Measurements from ENCODE around the gene PRKRA. TPM values are rescaled to one million over a fixed set of nuclear protein-coding genes. Genes with fewer than 3 reads are reported as not detected.

The PRKRA gene
- total and polyA plus RNA-seq, 2 of the 13 experiments (the other 11 are each of a cell fraction or from before 2014, with no cell fraction given) = 53.1 to 74.7 TPM

GRCh38 chr2:178477443-178478129, 26.6 kb upstream of the PRKRA start:
- peak overlapping the region; percentile 86 for H3K9ac ChIP-seq (ENCODE audit: insufficient read depth, low read depth, low read length)
- no peaks in the 10 kb centered on the region; a peak in 1 of 5 replicates for H3K27me3 ChIP-seq (ENCODE audit: control insufficient read depth in 1 of 2, insufficient read depth in 2 of 2, low read length in 2 of 2)
- peak overlapping the region; percentile 89 for H3K27ac ChIP-seq (ENCODE audit: extremely low read length, insufficient read depth, low read length)
- no peaks in the 10 kb centered on the region for H3K36me3 ChIP-seq (replicated peaks in 1 of 2; ENCODE audit: control insufficient read depth in 1 of 2, insufficient read depth in 2 of 2, low read length in 2 of 2)
- intact Hi-C loops (cut with micrococcal nuclease; ENCODE audit: unreplicated experiment) = loop anchor here (1.0 kb wide), 2 partner anchors 8 to 26 kb away; partner anchors contain the start of genes PJVK and PRKRA
- ATAC-seq (no peak), FAIRE-seq (no peak), DNase-seq (ENCODE audit: low spot score) (no peak)
- H3K4me2 ChIP-seq (ENCODE audit: low read depth, low read length) = peak overlapping the region; percentile 91
- H3K79me2 ChIP-seq (ENCODE audit: insufficient read depth, low read length) = peaks cover 40% of the 10 kb centered on the region
- H3K9me3 ChIP-seq (ENCODE audit: low read length) = no peaks in the 10 kb centered on the region
- BruUV-seq (replicated peaks) = no TSS peak
- WGBS (ENCODE audit: low lambda C conversion rate) = under 1% methylated on average over 3 of the region's 3 CpGs
- peak overlapping the region; percentile 80 to 91 (median 82) for H3K4me3 ChIP-seq (replicated peaks in 1 of 3; ENCODE audit: insufficient read depth in 1 of 3, low read depth in 2 of 3, low read length in 3 of 3)
- H4K20me1 ChIP-seq (ENCODE audit: insufficient read depth, low read length) = peaks cover 9% of the 10 kb centered on the region; the same call in 1 of the 2 replicates
- H2AFZ ChIP-seq (ENCODE audit: low read length) = peak overlapping the region; percentile 81
- in situ Hi-C loops (cut with HindIII; ENCODE audit: extremely low pct_ligation_motif_present, low pct_unique_long_range_greater_than_20kb) = no loop called here
- TF ChIP-seq ZNF446 (CRISPR knock-in tag; IDR thresholded peaks at IDR 0.05) = no peak
- 0 out of 2 replicates have a peak, but pooled peaks have one; percentile 51 for TF ChIP-seq MBD4 (IDR thresholded peaks at IDR 0.05; ENCODE audit: borderline replicate concordance, low read length)
- no peak for TF ChIP-seq ZNF607 (CRISPR knock-in tag; IDR thresholded peaks at IDR 0.05; ENCODE audit: borderline replicate concordance)
- 0 out of 2 replicates have a peak, but pooled peaks have one; percentile 30 for TF ChIP-seq GTF2F1 (IDR thresholded peaks at IDR 0.05; ENCODE audit: low read length)
- no peak for TF ChIP-seq ZNF550 (CRISPR knock-in tag; IDR thresholded peaks at IDR 0.05; ENCODE audit: borderline replicate concordance)
- TF ChIP-seq ZNF678 (CRISPR knock-in tag; IDR thresholded peaks at IDR 0.05) = peak; percentile 9; the same call in 1 of the 2 replicates
- no peak for TF ChIP-seq ARID3A (IDR thresholded peaks at IDR 0.05; ENCODE audit: low read depth, low read length)
- TF ChIP-seq ZNF10 (CRISPR knock-in tag; IDR thresholded peaks at IDR 0.05; ENCODE audit: borderline replicate concordance, low read depth) = no peak
- TF ChIP-seq HNF1A (IDR thresholded peaks at IDR 0.05; ENCODE audit: low read depth) = no peak
- 0 out of 2 replicates have a peak, but pooled peaks have one; percentile 5 for TF ChIP-seq HNF1A (CRISPR knock-in tag; IDR thresholded peaks at IDR 0.05; ENCODE audit: borderline replicate concordance)
- TF ChIP-seq FOXM1 (CRISPR knock-in tag; IDR thresholded peaks at IDR 0.05) = no peak
- TF ChIP-seq ATF1 (CRISPR knock-in tag; IDR thresholded peaks at IDR 0.05) = no peak
- 0 out of 2 replicates have a peak, but pooled peaks have one; percentile 1 for TF ChIP-seq ELF1 (CRISPR knock-in tag; IDR thresholded peaks at IDR 0.05)
- H3K4me1 ChIP-seq (ENCODE audit: insufficient read depth, low read length) = peaks cover 35% of the 10 kb centered on the region
- POLR2A ChIA-PET = interaction anchor here (1.0 to 1.9 kb wide), 2 partner anchors 8 to 27 kb away, joined by 3 to 7 read pairs; partner anchors contain the start of genes PJVK and PRKRA
- CTCF ChIA-PET (ENCODE audit: low intra/inter-chr PET ratio, low total read pairs) = no interaction called here
